ENCODE measurements around the gene NTN1.

Gene NTN1

DNA sequence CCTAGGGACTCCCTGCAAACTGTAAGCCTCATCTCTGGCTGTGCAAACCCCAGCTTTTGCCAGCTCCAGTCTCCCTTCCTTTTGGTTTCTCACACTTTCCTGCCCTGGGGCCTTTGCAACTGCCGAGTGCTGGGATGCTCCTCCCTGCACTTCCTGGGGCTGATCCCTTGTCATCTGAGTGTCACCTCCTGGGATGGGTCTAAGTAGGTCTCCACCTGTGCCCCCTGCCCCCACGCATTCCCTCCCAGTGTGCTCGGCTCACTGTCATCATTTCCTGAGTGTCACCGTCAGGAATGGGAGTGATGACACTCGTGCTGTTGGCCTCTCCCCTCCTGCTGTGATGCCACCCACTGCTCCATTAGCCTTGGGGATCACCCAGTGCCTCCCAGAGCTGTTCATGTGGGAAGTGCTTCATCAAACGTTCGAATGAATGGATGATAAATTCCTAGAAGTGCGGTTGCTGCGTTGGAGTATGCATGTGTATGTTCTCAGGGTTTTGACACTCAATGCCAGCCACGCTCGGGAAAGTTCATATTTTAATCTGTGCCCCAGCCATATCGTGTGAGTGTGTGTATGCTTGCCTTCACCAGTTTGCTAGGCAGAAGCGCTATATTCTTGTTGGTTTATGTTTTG lies 189.9 kb downstream of the NTN1 start:
- TF ChIP-seq, protein P1, sequence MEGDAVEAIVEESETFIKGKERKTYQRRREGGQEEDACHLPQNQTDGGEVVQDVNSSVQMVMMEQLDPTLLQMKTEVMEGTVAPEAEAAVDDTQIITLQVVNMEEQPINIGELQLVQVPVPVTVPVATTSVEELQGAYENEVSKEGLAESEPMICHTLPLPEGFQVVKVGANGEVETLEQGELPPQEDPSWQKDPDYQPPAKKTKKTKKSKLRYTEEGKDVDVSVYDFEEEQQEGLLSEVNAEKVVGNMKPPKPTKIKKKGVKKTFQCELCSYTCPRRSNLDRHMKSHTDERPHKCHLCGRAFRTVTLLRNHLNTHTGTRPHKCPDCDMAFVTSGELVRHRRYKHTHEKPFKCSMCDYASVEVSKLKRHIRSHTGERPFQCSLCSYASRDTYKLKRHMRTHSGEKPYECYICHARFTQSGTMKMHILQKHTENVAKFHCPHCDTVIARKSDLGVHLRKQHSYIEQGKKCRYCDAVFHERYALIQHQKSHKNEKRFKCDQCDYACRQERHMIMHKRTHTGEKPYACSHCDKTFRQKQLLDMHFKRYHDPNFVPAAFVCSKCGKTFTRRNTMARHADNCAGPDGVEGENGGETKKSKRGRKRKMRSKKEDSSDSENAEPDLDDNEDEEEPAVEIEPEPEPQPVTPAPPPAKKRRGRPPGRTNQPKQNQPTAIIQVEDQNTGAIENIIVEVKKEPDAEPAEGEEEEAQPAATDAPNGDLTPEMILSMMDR (IDR thresholded peaks at IDR 0.05; ENCODE audit: low read length, missing control alignments), result no peak
- no peak overlapping the region for H3K4me3 ChIP-seq (replicated peaks; ENCODE audit: low read depth, low read length)
- DNase-seq (ENCODE audit: low read depth), result no peak

DNA sequence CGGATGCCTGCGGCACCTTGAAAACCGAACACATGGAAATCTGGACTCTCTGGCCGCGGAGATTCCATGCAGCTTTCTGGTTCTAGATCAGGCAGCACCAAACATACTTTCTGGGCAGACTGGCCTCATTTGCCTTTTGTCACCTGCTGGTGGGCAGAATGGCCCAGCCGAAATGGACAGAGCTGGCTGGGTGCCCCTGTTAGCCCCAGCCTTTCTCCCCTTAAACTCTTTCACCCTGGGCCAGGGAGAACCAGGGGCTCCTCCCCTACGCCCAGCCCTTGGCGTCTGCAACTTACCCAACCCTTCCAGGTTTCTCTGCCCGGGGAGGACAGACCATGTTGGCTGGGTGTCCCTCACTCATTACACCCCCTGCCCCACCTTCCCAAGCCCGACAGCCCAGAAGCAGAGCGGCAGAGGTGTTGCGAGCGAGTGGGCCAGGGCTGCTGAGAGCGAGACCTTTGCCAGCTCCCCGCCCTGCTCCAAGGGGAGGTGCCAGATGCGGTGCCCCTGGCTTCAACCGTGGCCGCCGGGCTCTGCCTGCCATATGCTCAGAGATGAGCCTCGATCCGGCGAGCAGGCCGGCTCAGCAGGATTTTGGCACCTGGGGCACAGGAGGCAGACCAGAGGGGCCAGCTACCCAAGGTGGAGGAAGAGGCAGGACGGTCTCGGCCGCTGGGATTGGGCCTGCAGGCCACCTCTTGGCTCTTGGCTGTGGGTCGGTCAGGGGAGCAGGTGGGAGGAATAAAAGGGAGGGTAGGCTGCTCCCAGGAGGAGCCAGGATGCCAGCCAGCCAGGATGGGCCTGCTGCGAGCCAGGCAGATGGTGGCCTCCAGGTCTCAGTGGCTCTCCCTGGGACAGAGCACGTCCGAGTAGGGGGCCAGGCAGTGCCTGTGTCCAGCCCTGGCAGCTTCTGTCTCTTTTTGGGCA lies 191.3 kb downstream of the NTN1 start:
- TF ChIP-seq, protein P1 (IDR thresholded peaks at IDR 0.05; ENCODE audit: low read length, missing control alignments), result no peak
- H3K4me3 ChIP-seq (replicated peaks; ENCODE audit: low read depth, low read length), result no peak overlapping the region
- DNase-seq (ENCODE audit: low read depth), result no peak

DNA sequence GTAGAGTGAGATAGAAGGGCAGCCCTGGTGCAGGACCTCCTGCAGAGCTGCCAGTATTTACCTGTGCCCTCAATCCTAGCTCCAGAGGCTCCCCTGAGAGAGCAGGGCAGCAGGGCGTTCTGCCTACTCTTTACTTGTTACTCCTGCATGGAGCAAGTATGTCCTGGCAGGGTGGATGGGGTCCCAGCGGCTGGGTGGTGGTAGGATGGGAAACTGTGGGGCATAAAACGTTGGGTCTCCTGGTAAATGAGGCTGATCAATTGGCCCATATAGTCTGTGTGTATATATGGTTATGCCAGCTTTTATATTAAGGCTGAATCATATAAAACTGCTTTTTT lies 192.0 kb downstream of the NTN1 start:
- TF ChIP-seq, protein P1 (IDR thresholded peaks at IDR 0.05; ENCODE audit: low read length, missing control alignments), result no peak
- no peak overlapping the region for H3K4me3 ChIP-seq (replicated peaks; ENCODE audit: low read depth, low read length)
- no peak for DNase-seq (ENCODE audit: low read depth)

DNA sequence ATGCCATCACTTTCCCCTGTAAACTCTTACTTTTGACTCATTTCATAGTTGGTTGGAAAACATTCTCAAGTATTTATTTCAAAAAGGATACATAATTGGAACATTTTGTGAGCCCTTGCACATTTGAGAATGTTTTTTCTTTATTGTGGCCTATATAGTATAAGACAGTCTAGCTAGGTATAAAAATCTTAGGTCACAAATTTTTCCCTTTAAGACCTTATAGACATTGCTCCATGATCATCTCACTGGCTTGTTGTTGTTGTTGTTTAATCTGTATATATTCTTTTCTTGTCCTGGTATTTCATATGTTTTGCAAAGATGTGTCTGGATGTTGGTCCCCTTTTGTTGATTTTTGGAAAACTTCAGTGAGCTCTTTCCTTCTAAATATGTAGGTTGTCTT lies 194.2 kb downstream of the NTN1 start:
- TF ChIP-seq, protein P1 (IDR thresholded peaks at IDR 0.05; ENCODE audit: low read length, missing control alignments), result no peak
- no peak for DNase-seq (ENCODE audit: low read depth)
- H3K4me3 ChIP-seq (replicated peaks; ENCODE audit: low read depth, low read length), result no peak overlapping the region

DNA sequence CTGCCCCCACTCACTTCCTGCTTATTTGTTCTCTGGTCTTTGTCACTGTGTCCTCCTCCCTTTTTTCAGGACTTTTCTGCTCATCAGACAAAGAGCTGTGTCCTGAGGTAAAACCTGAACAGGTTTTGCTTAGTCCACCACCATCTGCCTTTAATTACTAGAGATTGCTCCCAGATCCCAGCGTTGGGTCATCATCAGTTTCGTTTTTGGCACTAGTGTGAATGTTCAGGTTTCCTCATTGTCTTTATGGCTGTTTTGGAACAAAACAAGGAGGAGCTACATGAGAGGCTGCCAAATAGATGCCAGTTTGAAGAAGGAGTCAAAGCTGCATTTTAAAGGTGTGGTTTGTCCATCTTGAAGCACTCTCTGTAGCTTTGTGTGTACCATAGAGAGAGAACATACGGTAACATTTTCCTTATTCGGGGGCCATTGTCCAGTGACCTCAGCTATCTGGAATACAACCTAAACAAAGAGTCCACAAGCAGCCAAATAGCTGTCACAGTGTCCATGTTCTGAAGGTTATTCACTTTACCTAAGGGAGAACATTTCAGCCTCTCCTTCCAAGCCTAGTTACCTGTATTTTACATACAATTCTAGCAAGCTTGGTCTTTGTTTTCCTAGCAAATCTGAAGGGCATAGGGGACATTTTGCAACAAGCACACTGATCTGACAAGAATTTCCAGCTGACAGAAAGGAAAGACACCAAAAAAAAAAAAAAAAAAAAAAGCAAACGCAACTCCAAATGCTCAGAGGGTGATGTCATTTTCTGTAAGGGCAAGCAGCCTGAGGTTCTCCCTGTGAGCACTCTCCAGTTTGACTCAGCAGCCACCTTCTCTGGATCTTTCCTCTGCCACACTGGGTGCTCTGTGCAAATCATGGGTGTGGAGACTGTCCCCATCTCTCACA lies 196.1 kb downstream of the NTN1 start:
- TF ChIP-seq, protein P1 (IDR thresholded peaks at IDR 0.05; ENCODE audit: low read length, missing control alignments), result no peak
- H3K4me3 ChIP-seq (replicated peaks; ENCODE audit: low read depth, low read length), result no peak overlapping the region
- peak; percentile 69 for DNase-seq (ENCODE audit: low read depth)

DNA sequence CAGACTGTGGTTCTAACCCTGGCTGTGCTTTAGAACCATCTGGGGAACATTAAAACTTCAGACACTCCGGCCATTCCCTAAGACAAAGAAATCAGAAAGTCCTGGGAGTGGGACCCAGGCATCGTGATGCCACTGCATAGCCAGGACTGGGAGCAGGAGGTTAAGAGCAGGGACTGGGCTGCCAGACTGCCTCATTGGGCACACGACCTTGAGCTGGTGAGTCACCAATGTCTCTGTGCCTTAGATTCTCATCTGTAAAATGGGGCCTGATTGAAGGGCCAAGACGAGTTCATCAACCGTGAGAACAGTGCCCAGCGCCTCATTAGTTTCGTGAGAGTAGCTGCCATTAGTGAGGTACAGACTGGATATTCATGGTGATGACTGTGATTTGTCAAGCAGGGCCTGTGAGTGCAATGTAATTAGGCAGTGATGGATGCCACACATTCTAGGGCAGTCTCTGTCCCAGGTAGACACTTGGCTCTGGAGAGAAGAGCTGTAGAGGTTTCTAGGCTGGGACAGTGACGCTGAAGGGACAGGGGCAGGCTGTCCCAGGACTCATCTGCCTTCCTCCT lies 196.8 kb downstream of the NTN1 start:
- TF ChIP-seq, protein P1 (IDR thresholded peaks at IDR 0.05; ENCODE audit: low read length, missing control alignments), result no peak
- DNase-seq (ENCODE audit: low read depth), result no peak
- H3K4me3 ChIP-seq (replicated peaks; ENCODE audit: low read depth, low read length), result no peak overlapping the region

Measured in fibroblast of pulmonary artery (primary cell).